ENCODE data around the gene FGF14.

Gene FGF14

DNA sequence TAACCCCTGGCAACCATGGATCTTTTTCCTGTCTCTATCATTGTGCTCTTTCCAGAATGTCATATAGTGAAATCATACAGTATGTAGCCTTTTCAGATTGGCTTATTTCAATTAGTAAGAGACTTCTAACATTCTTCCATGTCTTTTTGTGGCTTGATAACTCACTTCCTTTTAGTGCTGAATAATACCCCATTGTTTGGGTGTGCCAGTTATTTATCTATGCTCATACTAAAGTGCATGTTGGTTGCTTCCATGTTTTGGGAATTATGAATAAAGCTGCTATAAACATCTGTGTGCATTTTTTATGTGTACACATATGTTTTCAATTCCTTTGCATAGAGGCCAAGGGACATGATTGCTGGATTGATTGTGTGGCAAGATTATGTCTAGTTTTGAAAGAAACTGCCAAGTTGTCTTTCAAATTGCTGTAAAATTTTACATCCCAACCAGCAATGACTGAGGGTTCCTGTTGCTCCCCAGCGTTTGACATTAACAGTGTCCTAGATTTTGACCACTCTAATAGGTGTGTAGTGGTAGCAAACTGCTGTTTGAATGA is 590.5 kb downstream of the FGF14 start:
- in situ Hi-C loops (cut with MboI; ENCODE audit: low pct_unique_long_range_greater_than_20kb, low sequenced_read_pairs, unreplicated experiment) = no loop called here
- no peak for TF ChIP-seq CTCF (IDR thresholded peaks at IDR 0.05; ENCODE audit: extremely low read depth, insufficient read depth, missing control alignments)
- DNase-seq (ENCODE audit: low spot score) = no peak

- DNase-seq (ENCODE audit: low spot score) = no peak
- in situ Hi-C loops (cut with MboI; ENCODE audit: low pct_unique_long_range_greater_than_20kb, low sequenced_read_pairs, unreplicated experiment) = no loop called here
- no peak for TF ChIP-seq CTCF (IDR thresholded peaks at IDR 0.05; ENCODE audit: extremely low read depth, insufficient read depth, missing control alignments)
Measured at GRCh38 chr13:101799196-101799595, 602.7 kb downstream of the FGF14 start.

DNA sequence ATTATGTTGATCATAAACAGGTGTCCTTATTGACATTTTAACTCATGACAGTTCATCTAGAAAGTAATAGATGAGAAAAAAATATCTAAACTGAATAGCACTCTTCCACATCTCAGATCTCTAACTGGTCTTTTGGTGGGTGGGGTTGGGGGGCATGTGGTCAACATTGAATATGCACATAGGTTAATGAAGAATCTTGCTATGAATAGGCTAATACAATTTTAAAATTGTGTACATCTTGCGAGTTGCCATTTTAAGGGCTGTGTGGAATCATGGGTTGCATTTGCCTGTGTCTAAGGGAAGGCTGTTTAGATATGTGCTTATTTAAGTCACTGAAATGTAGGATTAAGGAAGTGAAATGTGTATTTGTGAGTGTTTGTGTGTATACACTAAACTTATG is 603.4 kb downstream of the FGF14 start:
- DNase-seq (ENCODE audit: low spot score) = no peak
- in situ Hi-C loops (cut with MboI; ENCODE audit: low pct_unique_long_range_greater_than_20kb, low sequenced_read_pairs, unreplicated experiment) = no loop called here
- TF ChIP-seq CTCF (IDR thresholded peaks at IDR 0.05; ENCODE audit: extremely low read depth, insufficient read depth, missing control alignments) = no peak

- in situ Hi-C loops (cut with MboI; ENCODE audit: low pct_unique_long_range_greater_than_20kb, low sequenced_read_pairs, unreplicated experiment) = no loop called here
- no peak for TF ChIP-seq CTCF (IDR thresholded peaks at IDR 0.05; ENCODE audit: extremely low read depth, insufficient read depth, missing control alignments)
Measured at GRCh38 chr13:101795460-101795859, 606.4 kb downstream of the FGF14 start.

GRCh38 chr13:101795025-101795424 is 606.8 kb downstream of the FGF14 start:
- DNase-seq (ENCODE audit: low spot score) = no peak
- TF ChIP-seq CTCF (IDR thresholded peaks at IDR 0.05; ENCODE audit: extremely low read depth, insufficient read depth, missing control alignments) = no peak
- in situ Hi-C loops (cut with MboI; ENCODE audit: low pct_unique_long_range_greater_than_20kb, low sequenced_read_pairs, unreplicated experiment) = no loop called here

More at GRCh38 chr13:101795460-101795859, 606.4 kb downstream of the FGF14 start:
- DNase-seq (ENCODE audit: low spot score) = no peak

GRCh38 chr13:101792189-101792588 is 609.7 kb downstream of the FGF14 start:
- DNase-seq (ENCODE audit: low spot score) = no peak
- no peak for TF ChIP-seq CTCF (IDR thresholded peaks at IDR 0.05; ENCODE audit: extremely low read depth, insufficient read depth, missing control alignments)
- in situ Hi-C loops (cut with MboI; ENCODE audit: low pct_unique_long_range_greater_than_20kb, low sequenced_read_pairs, unreplicated experiment) = no loop called here

DNA sequence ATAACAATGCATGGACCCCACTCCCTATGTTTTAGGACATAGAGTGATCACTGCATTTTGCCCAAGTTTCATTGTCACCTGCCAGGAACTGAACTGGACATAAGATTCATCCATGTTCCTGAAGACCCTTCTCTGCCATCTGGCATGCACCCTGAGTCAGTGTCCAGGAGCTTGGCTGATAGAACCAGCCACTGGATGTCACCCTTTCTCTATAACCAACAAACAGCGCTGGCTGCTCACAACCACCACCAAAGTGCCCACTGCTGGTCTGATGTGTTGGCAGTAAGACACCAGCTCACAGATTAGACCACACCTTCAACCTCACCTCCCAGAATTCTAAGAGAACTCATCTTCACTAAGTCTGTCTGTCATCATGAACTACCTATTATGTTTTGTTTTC is 616.0 kb downstream of the FGF14 start:
- DNase-seq (ENCODE audit: low spot score) = no peak
- TF ChIP-seq CTCF (IDR thresholded peaks at IDR 0.05; ENCODE audit: extremely low read depth, insufficient read depth, missing control alignments) = no peak
- in situ Hi-C loops (cut with MboI; ENCODE audit: low pct_unique_long_range_greater_than_20kb, low sequenced_read_pairs, unreplicated experiment) = no loop called here

Measured in GM13977 (cell line).